ENCODE measurements around the gene BICC1. TPM values are rescaled to one million over a fixed set of nuclear protein-coding genes. Genes with fewer than 3 reads are reported as not detected.

Gene BICC1
- total RNA-seq, 1 experiment from 2014 or later: 0.67 TPM

DNA sequence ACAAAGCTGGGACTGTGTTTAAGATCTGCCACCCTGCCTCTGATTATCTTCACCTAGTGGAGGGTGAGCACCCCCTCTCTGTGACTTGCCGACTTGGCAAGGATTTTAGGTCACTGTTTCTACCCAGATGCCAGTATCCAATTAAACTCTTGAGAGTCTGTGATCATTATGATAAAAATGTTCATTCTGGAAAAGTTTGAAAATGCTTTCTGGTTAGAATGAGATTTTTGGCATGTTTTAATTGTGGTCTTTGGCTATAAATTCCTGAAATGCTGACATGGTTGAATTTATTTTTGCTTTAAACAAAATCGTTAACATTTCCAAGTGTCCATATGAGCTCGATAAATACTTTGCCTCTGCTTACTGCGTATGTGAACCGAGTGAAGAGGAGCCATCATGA lies 221.4 kb downstream of the BICC1 start:
- in situ Hi-C loops (cut with HindIII; ENCODE audit: low pct_unique_long_range_greater_than_20kb, low sequenced_read_pairs) (no loop called here), intact Hi-C loops (cut with micrococcal nuclease; ENCODE audit: unreplicated experiment) (no loop called here)
- TF ChIP-seq, protein P1, sequence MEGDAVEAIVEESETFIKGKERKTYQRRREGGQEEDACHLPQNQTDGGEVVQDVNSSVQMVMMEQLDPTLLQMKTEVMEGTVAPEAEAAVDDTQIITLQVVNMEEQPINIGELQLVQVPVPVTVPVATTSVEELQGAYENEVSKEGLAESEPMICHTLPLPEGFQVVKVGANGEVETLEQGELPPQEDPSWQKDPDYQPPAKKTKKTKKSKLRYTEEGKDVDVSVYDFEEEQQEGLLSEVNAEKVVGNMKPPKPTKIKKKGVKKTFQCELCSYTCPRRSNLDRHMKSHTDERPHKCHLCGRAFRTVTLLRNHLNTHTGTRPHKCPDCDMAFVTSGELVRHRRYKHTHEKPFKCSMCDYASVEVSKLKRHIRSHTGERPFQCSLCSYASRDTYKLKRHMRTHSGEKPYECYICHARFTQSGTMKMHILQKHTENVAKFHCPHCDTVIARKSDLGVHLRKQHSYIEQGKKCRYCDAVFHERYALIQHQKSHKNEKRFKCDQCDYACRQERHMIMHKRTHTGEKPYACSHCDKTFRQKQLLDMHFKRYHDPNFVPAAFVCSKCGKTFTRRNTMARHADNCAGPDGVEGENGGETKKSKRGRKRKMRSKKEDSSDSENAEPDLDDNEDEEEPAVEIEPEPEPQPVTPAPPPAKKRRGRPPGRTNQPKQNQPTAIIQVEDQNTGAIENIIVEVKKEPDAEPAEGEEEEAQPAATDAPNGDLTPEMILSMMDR (IDR thresholded peaks at IDR 0.05): no peak
- TF ChIP-seq, protein P2, sequence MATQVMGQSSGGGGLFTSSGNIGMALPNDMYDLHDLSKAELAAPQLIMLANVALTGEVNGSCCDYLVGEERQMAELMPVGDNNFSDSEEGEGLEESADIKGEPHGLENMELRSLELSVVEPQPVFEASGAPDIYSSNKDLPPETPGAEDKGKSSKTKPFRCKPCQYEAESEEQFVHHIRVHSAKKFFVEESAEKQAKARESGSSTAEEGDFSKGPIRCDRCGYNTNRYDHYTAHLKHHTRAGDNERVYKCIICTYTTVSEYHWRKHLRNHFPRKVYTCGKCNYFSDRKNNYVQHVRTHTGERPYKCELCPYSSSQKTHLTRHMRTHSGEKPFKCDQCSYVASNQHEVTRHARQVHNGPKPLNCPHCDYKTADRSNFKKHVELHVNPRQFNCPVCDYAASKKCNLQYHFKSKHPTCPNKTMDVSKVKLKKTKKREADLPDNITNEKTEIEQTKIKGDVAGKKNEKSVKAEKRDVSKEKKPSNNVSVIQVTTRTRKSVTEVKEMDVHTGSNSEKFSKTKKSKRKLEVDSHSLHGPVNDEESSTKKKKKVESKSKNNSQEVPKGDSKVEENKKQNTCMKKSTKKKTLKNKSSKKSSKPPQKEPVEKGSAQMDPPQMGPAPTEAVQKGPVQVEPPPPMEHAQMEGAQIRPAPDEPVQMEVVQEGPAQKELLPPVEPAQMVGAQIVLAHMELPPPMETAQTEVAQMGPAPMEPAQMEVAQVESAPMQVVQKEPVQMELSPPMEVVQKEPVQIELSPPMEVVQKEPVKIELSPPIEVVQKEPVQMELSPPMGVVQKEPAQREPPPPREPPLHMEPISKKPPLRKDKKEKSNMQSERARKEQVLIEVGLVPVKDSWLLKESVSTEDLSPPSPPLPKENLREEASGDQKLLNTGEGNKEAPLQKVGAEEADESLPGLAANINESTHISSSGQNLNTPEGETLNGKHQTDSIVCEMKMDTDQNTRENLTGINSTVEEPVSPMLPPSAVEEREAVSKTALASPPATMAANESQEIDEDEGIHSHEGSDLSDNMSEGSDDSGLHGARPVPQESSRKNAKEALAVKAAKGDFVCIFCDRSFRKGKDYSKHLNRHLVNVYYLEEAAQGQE (IDR thresholded peaks at IDR 0.05; ENCODE audit: insufficient read depth in 1 of 2, low read depth in 2 of 2, low read length in 1 of 2): no peak
- no peak for TF ChIP-seq TCF7L2 (IDR thresholded peaks at IDR 0.05; ENCODE audit: low read depth, low read length)
- TF ChIP-seq POLR2AphosphoS5 (IDR thresholded peaks at IDR 0.05; ENCODE audit: low read depth, low read length): no peak
- TF ChIP-seq SIN3A (IDR thresholded peaks at IDR 0.05; ENCODE audit: borderline replicate concordance, insufficient read depth, low read depth, low read length): no peak
- H3K9me3 ChIP-seq (ENCODE audit: control insufficient read depth, insufficient read depth, low read depth, low read length): no peaks in the 10 kb centered on the region
- no peak for ATAC-seq
- CTCF ChIA-PET: no interaction called here
- H3K4me3 ChIP-seq (ENCODE audit: low read depth in 2 of 2, low read length in 2 of 2): no peak overlapping the region
- no peaks in the 10 kb centered on the region for H3K36me3 ChIP-seq (ENCODE audit: control insufficient read depth, insufficient read depth, low read length)
- H3K4me1 ChIP-seq (ENCODE audit: control insufficient read depth, insufficient read depth, low read length): no peaks in the 10 kb centered on the region
- POLR2A ChIA-PET: no interaction called here
- no peaks in the 10 kb centered on the region for H3K27me3 ChIP-seq (ENCODE audit: control insufficient read depth, insufficient read depth, low read length)
- no TSS peak for BruUV-seq (replicated peaks)
- no peak for DNase-seq (ENCODE audit: low read depth, low spot score)
- H3K27ac ChIP-seq (ENCODE audit: low read length): no peak overlapping the region

DNA sequence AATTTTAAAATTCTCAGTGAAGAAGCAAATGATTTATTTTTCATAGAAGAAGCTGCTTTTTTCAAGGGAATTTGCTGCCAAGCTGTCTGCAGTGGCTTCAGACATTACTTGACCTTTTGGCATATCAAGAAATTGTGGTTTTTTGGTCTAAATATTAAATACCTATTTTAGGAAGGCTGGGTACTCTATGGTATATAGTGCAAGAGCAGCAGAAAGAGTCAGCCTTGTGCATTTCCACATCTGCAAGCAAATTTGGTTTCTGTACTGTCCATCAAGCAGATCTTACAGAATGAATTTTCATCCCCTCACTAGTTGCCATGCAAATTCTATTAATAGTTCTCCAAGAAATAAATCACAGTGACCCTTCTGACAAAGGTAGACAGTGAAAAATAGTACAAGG lies 222.0 kb downstream of the BICC1 start:
- H3K27me3 ChIP-seq (ENCODE audit: control insufficient read depth, insufficient read depth, low read length): no peaks in the 10 kb centered on the region
- ATAC-seq: no peak
- no peaks in the 10 kb centered on the region for H3K4me1 ChIP-seq (ENCODE audit: control insufficient read depth, insufficient read depth, low read length)
- no TSS peak for BruUV-seq (replicated peaks)
- no peak for DNase-seq (ENCODE audit: low read depth, low spot score)
- ChIA-PET POLR2A (no interaction called here), CTCF (no interaction called here)
- intact Hi-C loops (cut with micrococcal nuclease; ENCODE audit: unreplicated experiment) (no loop called here), in situ Hi-C loops (cut with HindIII; ENCODE audit: low pct_unique_long_range_greater_than_20kb, low sequenced_read_pairs) (no loop called here)
- no peak overlapping the region for H3K4me3 ChIP-seq (ENCODE audit: low read depth in 2 of 2, low read length in 2 of 2)
- TF ChIP-seq TCF7L2 (IDR thresholded peaks at IDR 0.05; ENCODE audit: low read depth, low read length) (no peak), POLR2AphosphoS5 (IDR thresholded peaks at IDR 0.05; ENCODE audit: low read depth, low read length) (no peak), SIN3A (IDR thresholded peaks at IDR 0.05; ENCODE audit: borderline replicate concordance, insufficient read depth, low read depth, low read length) (no peak)
- TF ChIP-seq, protein P2 (IDR thresholded peaks at IDR 0.05; ENCODE audit: insufficient read depth in 1 of 2, low read depth in 2 of 2, low read length in 1 of 2): no peak
- TF ChIP-seq, protein P1 (IDR thresholded peaks at IDR 0.05): no peak
- no peaks in the 10 kb centered on the region for H3K9me3 ChIP-seq (ENCODE audit: control insufficient read depth, insufficient read depth, low read depth, low read length)
- no peaks in the 10 kb centered on the region for H3K36me3 ChIP-seq (ENCODE audit: control insufficient read depth, insufficient read depth, low read length)
- H3K27ac ChIP-seq (ENCODE audit: low read length): no peak overlapping the region
